CD4-positive, alpha-beta T cell treated with Interleukin-4 for 1 hour (primary cell): Measurements from ENCODE around the gene GPR62.
A peak's percentile ranks its signal among the peaks of the same experiment; 100 is the strongest.

Experiments
- DNase-seq, 2 donors: peaks; one replicate each; pipeline ENCODE4 v3.0.0-alpha.2; 2020 to 2022

GPR62 gene

GRCh38 chr3:51955893-51956770, 951 bp downstream of the GPR62 start:
- DNase-seq = peak; percentile 27 to 43

GRCh38 chr3:51957520-51958205, 2.5 kb downstream of the GPR62 start:
- DNase-seq = no peak

GRCh38 chr3:51958603-51959521, 3.7 kb downstream of the GPR62 start:
- no peak for DNase-seq

- DNase-seq = no peak
Observed at GRCh38 chr3:51959651-51960050, 4.5 kb downstream of the GPR62 start.

GRCh38 chr3:51960386-51960785, 5.2 kb downstream of the GPR62 start:
- no peak for DNase-seq

- no peak for DNase-seq
Observed at GRCh38 chr3:51961011-51961410, 5.8 kb downstream of the GPR62 start.

- no peak for DNase-seq
Observed at GRCh38 chr3:51961602-51962569, 6.7 kb downstream of the GPR62 start.

GRCh38 chr3:51962854-51963530, 7.8 kb downstream of the GPR62 start:
- DNase-seq = no peak

GRCh38 chr3:51963951-51964451, 8.8 kb downstream of the GPR62 start:
- DNase-seq = no peak

GRCh38 chr3:51964521-51964920, 9.3 kb downstream of the GPR62 start:
- DNase-seq = no peak

GRCh38 chr3:51966016-51966415, 10.8 kb downstream of the GPR62 start:
- no peak for DNase-seq

- no peak for DNase-seq
Observed at GRCh38 chr3:51966486-51966885, 11.3 kb downstream of the GPR62 start.

- no peak for DNase-seq
Observed at GRCh38 chr3:51966922-51967383, 11.8 kb downstream of the GPR62 start.

GRCh38 chr3:51967384-51968169, 12.4 kb downstream of the GPR62 start, which contains the start of gene PCBP4:
Gene PCBP4, minus strand, starts transcription at chr3:51967454. Its CDS starts 6,214 bp downstream, at chr3:51961240.
- peak in 1 of 2 donors; percentile 46 for DNase-seq

GRCh38 chr3:51968170-51968775, 13.1 kb downstream of the GPR62 start:
- DNase-seq = no peak

- no peak for DNase-seq
Observed at GRCh38 chr3:51968883-51969678, 13.9 kb downstream of the GPR62 start.

- DNase-seq = no peak
Observed at GRCh38 chr3:51969841-51970240, 14.7 kb downstream of the GPR62 start.

- no peak for DNase-seq
Observed at GRCh38 chr3:51970606-51971300, 15.6 kb downstream of the GPR62 start.
